Endometrium (tissue), 2 donors: Measurements from ENCODE around the gene STPG1.

Experiments used
- FAIRE-seq: peaks from 2 replicates; lab custom pipeline; 2012; peaks lifted over from hg19 to GRCh38; lab: Jason Lieb, UNC
- donor health status: control.
- donor health status: control.

STPG1 gene

GRCh38 chr1:24317956-24318614 lies 95.5 kb downstream of the STPG1 start:
- no peak for FAIRE-seq

DNA sequence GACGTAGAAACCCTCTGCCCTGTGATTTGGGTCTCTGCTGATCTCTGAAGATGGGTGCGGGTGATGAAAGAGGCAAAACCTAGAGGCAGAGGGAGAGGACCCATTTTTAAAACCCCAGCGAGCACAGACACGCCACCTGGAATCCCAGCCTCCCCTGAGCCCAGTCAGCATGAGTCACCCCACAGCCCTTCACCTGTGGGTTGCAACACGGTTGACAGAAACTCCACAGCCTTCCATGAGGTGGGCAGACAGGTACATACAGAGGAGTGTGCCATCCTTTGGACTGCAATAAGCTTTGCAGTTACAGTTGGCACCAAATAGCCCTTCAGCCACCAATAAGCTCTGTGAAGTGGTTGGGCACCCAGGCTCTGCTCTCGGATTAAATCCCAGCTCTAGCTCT lies 96.5 kb downstream of the STPG1 start:
- FAIRE-seq = no peak

- no peak for FAIRE-seq
Observed at GRCh38 chr1:24316645-24317044, 96.9 kb downstream of the STPG1 start.

- FAIRE-seq = no peak
Observed at GRCh38 chr1:24315391-24315790, 98.2 kb downstream of the STPG1 start.

DNA sequence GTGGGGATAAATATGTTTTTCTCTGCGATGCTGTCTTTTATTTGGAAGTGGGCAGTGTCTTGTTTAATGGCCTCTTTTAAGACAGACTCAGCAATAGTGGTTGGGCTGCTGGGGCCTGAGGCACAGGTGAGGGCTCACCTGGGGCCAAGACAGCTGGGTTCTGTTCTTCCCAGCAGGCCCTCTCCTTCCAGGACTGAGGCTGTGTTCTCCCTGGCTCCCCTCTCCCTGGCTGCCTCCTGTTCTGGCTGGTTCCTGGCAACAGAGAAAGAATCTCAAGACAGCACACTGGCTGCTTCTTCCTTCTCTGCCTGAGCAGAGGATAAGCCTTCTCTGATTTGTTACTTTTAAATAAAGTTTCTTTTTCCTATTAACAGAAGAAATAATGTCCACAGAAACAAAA lies 101.8 kb downstream of the STPG1 start:
- no peak for FAIRE-seq

DNA sequence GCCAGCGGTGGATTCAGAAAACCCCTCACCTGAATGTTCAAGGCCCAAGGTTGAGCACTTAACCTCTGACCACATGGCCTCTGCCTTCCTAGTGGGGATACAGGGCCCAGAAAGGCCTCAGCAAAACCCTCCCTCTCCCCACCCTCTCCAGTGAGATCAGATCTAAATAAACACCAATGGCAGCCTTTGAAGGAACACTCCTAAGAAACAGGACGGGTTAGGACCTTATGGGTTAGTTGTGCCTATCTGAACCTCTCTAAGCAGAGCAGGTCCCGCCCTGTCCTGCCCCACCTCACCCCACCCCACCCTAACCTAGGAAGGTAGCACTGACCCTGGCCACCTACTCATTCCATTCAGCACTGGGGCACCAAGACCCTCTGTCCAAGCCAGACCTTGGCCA lies 102.3 kb downstream of the STPG1 start:
- no peak for FAIRE-seq

DNA sequence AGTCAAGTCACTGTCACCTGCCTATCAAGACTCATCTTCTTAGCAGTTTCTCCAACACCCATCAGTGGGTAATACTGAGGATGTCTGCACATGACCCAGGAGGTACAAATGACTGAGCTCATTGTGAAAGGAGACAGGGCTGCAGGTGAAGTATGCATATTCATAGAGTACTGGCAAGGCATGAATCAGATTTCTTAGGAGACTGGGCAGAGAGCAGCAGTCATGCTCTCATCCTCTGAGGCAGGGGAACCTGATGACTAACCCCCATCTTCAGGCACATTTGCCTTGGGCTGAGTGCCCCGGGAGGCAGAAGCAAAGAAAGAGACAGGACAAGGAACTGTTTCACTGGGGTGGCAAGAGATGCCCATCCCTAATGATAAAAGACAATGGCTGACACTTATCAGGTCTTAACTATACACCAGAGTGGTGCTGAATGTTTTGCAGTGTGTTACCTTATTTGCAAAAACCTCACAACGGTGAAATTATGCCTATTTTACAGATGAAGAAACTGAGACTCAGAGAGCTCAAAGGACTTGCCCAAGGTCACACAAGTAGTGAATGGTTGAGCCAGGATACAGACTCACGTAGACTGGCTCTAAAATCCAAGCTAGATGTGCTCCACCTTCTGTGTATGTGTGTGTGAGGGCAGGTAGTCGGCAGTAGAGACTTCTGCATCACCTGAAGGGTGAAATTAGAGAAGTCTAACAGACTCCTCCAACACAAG lies 103.7 kb downstream of the STPG1 start:
- FAIRE-seq = no peak

DNA sequence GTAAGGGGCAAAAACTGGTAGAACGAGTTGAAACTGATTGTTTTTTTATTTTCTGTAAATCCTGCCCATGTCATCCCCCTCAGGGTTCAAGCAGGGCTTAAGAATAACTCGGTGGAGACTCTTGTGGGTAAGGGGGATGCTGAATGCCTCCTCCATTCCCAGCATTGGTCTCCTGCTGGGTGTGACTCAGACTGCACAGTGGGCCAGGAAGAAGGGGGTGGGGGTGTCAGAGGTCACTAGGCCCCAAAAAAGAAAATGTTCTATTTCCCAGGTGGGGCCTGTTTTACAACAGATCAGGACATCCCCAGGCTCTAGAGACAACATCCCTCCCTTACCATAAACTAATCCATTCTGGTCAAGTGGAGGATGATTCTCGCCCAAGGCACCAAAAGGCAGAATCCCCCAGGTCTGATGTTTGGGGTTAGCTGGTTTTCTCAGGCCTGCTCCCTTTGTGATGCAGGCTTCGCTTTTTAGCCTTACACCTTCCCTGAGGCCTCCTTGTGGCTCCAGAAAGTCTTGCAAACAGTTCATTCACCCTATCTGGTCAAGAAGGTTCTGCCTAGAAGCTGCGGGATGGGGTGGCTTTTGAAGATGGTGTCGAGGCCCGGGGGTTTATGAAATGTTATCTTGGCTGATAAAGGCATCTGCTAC lies 105.1 kb downstream of the STPG1 start:
- FAIRE-seq = no peak
